HG02885 (cell line): ENCODE data around the gene NUDT7.

Source experiments
- ATAC-seq: cut with Tn5 transposase; IDR thresholded peaks from one replicate; pipeline ENCODE4 v1.9.1; 2021; ENCODE audit warnings: mild to moderate bottlenecking; ENCODE audit not compliant: unreplicated experiment, poor library complexity

Gene NUDT7

DNA sequence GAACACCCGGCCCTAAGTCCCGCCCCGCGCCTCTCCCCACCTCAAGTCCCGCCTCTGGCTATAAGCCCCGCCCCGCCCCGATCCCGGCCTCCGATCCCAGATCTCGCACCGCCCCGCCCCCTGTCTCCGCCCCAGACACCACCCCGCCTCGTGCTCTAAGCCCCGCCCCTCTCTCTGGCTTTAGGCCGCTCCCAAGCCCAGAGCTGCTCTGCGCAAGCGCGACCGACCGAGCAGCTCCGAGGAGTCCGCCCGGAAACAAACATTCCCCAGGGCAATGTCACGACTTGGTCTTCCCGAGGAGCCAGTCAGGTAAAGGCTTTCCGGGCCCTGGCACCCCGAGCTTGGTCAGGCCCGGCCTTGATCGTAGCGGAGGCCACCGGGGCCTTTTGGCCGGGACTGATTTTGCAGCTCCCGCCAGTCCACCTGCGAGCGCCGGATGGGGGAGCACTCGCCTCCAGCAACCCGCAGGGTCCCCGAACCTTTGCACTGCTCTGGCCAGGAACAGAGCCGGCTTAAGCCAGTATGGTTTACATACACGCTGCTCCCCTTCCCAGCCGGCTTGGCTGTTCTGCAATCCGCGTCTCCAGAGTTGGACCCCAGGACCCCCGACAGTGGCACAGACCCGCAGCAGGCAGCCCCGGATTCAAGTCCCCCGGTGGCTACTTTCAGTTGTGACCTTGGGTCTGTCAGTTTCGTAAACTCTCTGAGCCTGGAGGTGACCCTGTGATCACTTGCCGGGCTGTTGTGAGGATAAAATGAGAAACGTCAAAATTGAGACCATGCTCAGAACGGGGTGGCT is at the start of gene NUDT7:
TSS of gene NUDT7 (plus strand) at position 206 of the 799 bp plus-strand sequence. CDS start at position 275, 69 bp downstream.
- peak; percentile 80 for ATAC-seq

- no peak for ATAC-seq
Measured at GRCh38 chr16:77674888-77675287, 47.4 kb upstream of the NUDT7 start.

DNA sequence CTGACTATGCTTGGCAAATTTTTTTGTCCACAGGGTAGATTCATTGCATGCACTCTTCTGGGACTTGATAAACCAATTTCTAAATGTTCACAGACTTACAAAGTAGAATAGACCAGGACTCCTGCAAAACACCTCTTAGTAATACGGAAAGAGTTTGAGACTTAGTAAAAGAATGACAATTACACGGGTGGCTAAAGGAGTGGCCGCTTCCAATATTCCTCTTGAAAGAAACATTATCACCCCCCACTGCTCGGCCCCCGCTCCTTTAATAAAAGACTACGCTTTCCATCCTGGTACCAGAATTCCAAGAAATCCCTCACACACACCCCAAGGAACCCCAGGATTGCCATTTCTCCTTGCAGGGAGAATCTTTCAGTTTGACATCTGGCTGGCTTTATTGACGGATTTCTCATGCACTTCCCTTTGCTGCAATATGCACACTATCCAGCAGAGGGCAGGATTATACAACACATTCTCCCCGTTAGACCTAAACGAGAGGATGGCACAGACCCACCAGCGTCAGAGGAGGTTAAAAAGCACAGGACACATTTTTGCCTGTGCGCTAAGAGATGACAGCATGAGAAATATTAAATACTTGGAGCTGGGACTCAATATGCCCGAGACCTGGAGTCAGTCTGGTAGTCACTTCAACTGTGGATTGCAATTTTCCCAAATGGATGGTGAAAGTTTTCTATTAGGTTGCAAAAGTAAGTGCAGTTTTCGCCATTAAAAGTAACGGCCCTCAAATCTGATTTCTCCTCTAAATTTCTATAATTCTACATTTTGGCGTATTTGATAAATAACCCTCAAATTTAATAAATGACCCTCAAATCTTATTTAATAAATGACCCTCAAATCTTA is 46.6 kb upstream of the NUDT7 start:
- ATAC-seq, result peak; percentile 72

- no peak for ATAC-seq
Measured at GRCh38 chr16:77677129-77677528, 45.2 kb upstream of the NUDT7 start.

DNA sequence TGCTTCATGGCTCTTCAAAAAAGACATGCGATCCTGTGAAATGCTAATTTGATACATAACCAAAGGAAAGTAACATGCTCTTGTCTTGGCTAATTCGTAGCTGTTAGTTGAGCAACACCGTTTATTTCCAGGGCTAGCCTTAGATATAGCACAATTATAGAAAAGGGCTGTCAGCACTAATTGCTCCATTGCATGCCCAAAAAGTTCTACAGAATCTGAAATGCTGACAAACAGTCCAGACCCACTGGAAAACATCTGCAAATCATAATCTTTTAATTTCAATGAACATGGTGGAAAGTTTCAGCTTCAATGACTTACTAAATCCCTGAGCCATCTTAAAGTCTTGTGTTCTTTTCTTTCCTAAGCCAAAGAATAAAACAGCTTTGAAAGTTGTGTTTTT is 42.9 kb upstream of the NUDT7 start:
- ATAC-seq, result no peak

GRCh38 chr16:77679901-77680300 is 42.4 kb upstream of the NUDT7 start:
- no peak for ATAC-seq

- no peak for ATAC-seq
Measured at GRCh38 chr16:77680496-77680895, 41.8 kb upstream of the NUDT7 start.

GRCh38 chr16:77682586-77682985 is 39.7 kb upstream of the NUDT7 start:
- ATAC-seq, result no peak

- ATAC-seq, result no peak
Measured at GRCh38 chr16:77683397-77684180, 38.7 kb upstream of the NUDT7 start.

DNA sequence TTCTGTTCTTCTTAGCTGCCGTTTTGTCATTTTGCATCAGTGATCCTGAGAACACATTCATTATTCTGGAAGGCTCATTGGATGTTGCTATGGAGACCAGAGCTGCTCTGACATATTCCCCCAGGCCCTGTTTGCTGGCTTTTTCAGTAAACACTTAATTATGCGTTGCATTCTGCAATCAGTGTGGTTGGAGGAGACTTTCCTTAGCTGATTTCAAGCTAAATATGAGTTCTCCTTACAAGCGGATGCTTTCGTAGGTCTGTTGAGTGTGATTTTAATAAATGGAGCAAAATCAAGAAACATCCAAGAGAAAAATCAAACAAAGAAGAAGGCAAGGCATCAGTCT is 38.2 kb upstream of the NUDT7 start:
- ATAC-seq, result no peak

GRCh38 chr16:77686385-77686784 is 35.9 kb upstream of the NUDT7 start:
- no peak for ATAC-seq

- no peak for ATAC-seq
Measured at GRCh38 chr16:77689971-77690370, 32.3 kb upstream of the NUDT7 start.

DNA sequence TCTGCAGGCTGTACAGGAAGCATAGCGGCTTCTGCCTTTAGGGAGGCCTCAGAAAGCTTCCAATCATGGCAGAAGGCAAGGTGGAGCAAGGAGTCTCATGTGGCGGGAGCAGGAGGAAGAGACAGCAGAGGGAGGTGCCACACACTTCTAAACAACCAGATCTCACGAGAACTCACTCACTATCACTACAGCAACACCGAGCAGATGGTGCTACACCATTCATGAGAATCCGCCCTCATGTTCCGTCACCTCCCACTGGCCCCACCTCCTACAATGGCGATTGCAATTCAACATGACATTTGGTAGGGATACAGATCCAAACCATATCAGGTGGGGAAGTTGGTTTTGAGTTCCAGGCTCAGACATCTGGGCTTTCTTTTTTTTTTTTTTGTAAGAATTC is 31.9 kb upstream of the NUDT7 start:
- no peak for ATAC-seq

DNA sequence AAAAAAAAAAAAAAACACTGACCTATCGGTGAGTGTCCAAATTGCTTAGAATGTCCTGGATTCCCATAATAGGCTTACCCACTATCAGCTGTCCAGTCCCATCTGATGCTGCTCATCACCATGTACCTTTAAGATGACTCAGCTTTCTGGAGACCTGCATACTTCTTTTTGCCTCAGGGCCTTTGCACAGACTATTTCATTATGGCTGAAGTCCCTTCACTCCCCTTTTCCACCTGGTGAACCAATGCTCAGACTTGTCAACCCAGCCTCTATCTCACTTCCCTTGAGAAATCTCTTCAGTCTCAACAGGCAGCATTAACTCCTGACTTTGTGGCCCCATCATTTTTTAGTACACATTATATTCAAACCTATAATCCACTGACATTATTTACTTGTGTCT is 29.7 kb upstream of the NUDT7 start:
- ATAC-seq, result no peak

- ATAC-seq, result no peak
Measured at GRCh38 chr16:77696149-77696548, 26.2 kb upstream of the NUDT7 start.

DNA sequence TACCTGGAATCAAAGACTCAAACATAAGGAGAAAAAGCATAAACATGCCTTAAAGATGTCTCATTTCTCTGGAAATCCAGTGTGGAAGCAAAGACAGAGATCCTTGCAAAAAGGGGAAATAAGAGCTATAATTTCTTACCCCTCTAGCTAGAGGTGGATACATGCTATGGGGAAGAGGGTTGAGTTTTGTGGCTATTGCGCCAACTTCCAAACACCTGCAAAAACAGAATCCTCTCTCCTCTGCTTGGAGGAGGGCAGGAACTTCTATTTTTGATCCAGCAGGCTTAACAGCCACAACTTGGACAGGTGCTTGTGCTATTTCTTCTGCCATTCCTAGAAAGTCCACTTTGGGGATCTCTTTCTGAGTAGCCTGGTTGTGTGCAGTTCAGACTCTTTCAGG is 21.5 kb upstream of the NUDT7 start:
- no peak for ATAC-seq

- ATAC-seq, result no peak
Measured at GRCh38 chr16:77705351-77705750, 17.0 kb upstream of the NUDT7 start.

DNA sequence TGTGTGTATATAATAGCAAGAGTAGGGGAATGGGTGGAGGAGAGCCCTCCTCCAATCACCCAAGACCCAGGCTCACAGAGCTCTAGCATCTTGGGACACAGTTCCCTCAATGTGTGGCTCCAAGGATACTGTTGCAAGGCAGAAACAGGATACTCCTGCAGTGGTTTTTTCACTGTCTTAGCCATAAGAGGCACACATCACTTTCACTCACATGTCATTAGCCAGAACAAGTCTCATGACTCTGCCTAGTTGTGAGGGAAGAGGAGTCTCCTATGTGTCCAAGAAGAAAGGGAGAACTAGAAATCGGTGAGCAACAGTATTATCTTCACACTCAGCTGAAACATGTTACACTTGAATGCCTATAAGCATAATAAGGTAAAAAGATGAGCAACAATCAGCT is 11.1 kb upstream of the NUDT7 start:
- ATAC-seq, result no peak

GRCh38 chr16:77711775-77712174 is 10.5 kb upstream of the NUDT7 start:
- no peak for ATAC-seq

- no peak for ATAC-seq
Measured at GRCh38 chr16:77715145-77715544, 7.2 kb upstream of the NUDT7 start.
